H1 (cell line): ENCODE measurements around the gene MAP3K1. TPM values are rescaled to one million over a fixed set of nuclear protein-coding genes. Genes with fewer than 3 reads are reported as not detected.

Experiments used
- CTCF ChIA-PET: fragments of 300-600 bp; sonication (Branson Sonifier 250); formaldehyde crosslinking; loops from one replicate; lab custom pipeline; 2021; ENCODE audit not compliant: partially characterized antibody; lab: Charles Lee
- POLR2A ChIA-PET: fragments of 300-600 bp; sonication (Branson Sonifier 250); formaldehyde crosslinking; loops from one replicate; lab custom pipeline; 2021; ENCODE audit warnings: inconsistent platforms; ENCODE audit not compliant: partially characterized antibody; lab: Charles Lee
- DNase-seq, 2 experiments: peaks; one replicate each; pipeline versions ENCODE4 v3.0.0 to v3.0.0-alpha.2; 2010 to 2022; ENCODE audit warnings: low spot score in 2 of 2, low read depth in 1 of 2, mixed read lengths in 1 of 2
- FAIRE-seq: peaks from 2 replicates; lab custom pipeline; 2011; peaks lifted over from hg19 to GRCh38; lab: Jason Lieb, UNC
- H2AFZ ChIP-seq: 2 replicates; pipeline ENCODE4 v1.8.1; 2012; ENCODE audit warnings: low read length, inconsistent platforms
- H2AK5ac ChIP-seq: 2 replicates; pipeline ENCODE4 v1.6.1; 2013; ENCODE audit warnings: low read depth, low read length
- H2BK120ac ChIP-seq: replicated peaks from 2 replicates; pipeline ENCODE3; 2013; ENCODE audit warnings: low read depth, low read length, inconsistent platforms
- H2BK12ac ChIP-seq: 2 replicates; pipeline ENCODE4 v1.6.1; 2013; ENCODE audit warnings: low read depth, low read length
- H2BK15ac ChIP-seq: 2 replicates; pipeline ENCODE4 v1.6.1; 2013; ENCODE audit warnings: low read length
- H2BK20ac ChIP-seq: 2 replicates; pipeline ENCODE4 v1.6.1; 2013; ENCODE audit warnings: low read length
- H2BK5ac ChIP-seq: 2 replicates; pipeline ENCODE4 v1.6.1; 2013; ENCODE audit warnings: low read depth, low read length
- H3K14ac ChIP-seq: 2 replicates; pipeline ENCODE4 v1.6.1; 2013; ENCODE audit warnings: inconsistent platforms; ENCODE audit not compliant: insufficient read length
- H3K18ac ChIP-seq: 2 replicates; pipeline ENCODE4 v1.6.1; 2013; ENCODE audit warnings: low read length; ENCODE audit errors: extremely low read depth
- H3K23ac ChIP-seq: 2 replicates; pipeline ENCODE4 v1.6.1; 2013; ENCODE audit warnings: inconsistent platforms; ENCODE audit not compliant: insufficient read length
- H3K23me2 ChIP-seq: 2 replicates; pipeline ENCODE4 v1.6.1; 2013; ENCODE audit warnings: low read depth, low read length
- H3K27ac ChIP-seq: 2 replicates; pipeline ENCODE4 v1.6.1; 2011; ENCODE audit warnings: low read depth, low read length, inconsistent platforms
- H3K27me3 ChIP-seq, 4 experiments: replicated peaks in 1 of 4; 1 replicate in 1 of 4; 2 replicates in 3 of 4; pipeline versions ENCODE4 v1.6.1 to v1.8.1; 2011 to 2013; ENCODE audit warnings: low read length in 3 of 4, mild to moderate bottlenecking in 3 of 4, inconsistent platforms in 2 of 4, mixed read lengths in 2 of 4, moderate library complexity in 1 of 4; ENCODE audit not compliant: control insufficient read depth in 3 of 4, insufficient read depth in 3 of 4; ENCODE audit errors: extremely low read depth in 1 of 4
- H3K36me3 ChIP-seq, 4 experiments: 2 replicates each; pipeline versions ENCODE4 v1.6.1 to v1.8.1; 2011 to 2013; ENCODE audit warnings: mild to moderate bottlenecking in 4 of 4, low read length in 3 of 4, moderate library complexity in 2 of 4, control low read depth in 1 of 4, inconsistent platforms in 1 of 4; ENCODE audit not compliant: insufficient read depth in 4 of 4, control insufficient read depth in 2 of 4
- H3K4ac ChIP-seq: replicated peaks from 2 replicates; pipeline ENCODE3; 2013; ENCODE audit warnings: low read length, low read depth, mixed read lengths, inconsistent platforms; ENCODE audit not compliant: insufficient read length
- H3K4me1 ChIP-seq, 4 experiments: replicated peaks in 1 of 4; 1 replicate in 1 of 4; 2 replicates in 3 of 4; pipeline versions ENCODE4 v1.6.1 to v1.8.1; 2011 to 2013; ENCODE audit warnings: low read length in 3 of 4, inconsistent platforms in 2 of 4, mixed read lengths in 1 of 4; ENCODE audit not compliant: insufficient read depth in 4 of 4, control insufficient read depth in 3 of 4
- H3K4me2 ChIP-seq, 2 experiments: 2 replicates each; pipeline versions ENCODE4 v1.6.1 to v1.8.1; 2011 to 2013; ENCODE audit warnings: low read depth in 2 of 2, low read length in 2 of 2, control low read depth in 1 of 2, inconsistent platforms in 1 of 2, mild to moderate bottlenecking in 1 of 2; ENCODE audit not compliant: insufficient read depth in 1 of 2
- H3K4me3 ChIP-seq, 4 experiments: fragments of 200-600, 300-600 bp in 1 of 4; sonication (generic), shearing (Covaris generic), sonication (Bioruptor Twin) in 1 of 4; 2 replicates each; pipeline versions ENCODE4 v1.5.1 to v1.8.1; 2011 to 2016; ENCODE audit warnings: low read length in 4 of 4, low read depth in 3 of 4, control low read depth in 2 of 4, inconsistent platforms in 2 of 4, mild to moderate bottlenecking in 2 of 4, mixed read lengths in 1 of 4, moderate library complexity in 1 of 4; ENCODE audit not compliant: insufficient read depth in 2 of 4; ENCODE audit errors: extremely low read depth in 1 of 4
- H3K56ac ChIP-seq: replicated peaks from 2 replicates; pipeline ENCODE3; 2013; ENCODE audit warnings: low read depth, mild to moderate bottlenecking, mixed read lengths, low read length, inconsistent platforms; ENCODE audit not compliant: insufficient read length
- H3K79me1 ChIP-seq: 2 replicates; pipeline ENCODE4 v1.6.1; 2013; ENCODE audit warnings: low read depth, low read length, control low read depth
- H3K79me2 ChIP-seq, 2 experiments: 2 replicates each; pipeline versions ENCODE4 v1.6.1 to v1.8.1; 2012 to 2013; ENCODE audit warnings: low read length in 2 of 2, mild to moderate bottlenecking in 2 of 2, inconsistent platforms in 1 of 2; ENCODE audit not compliant: insufficient read depth in 2 of 2, control insufficient read depth in 1 of 2
- H3K9ac ChIP-seq, 4 experiments: replicated peaks in 1 of 4; 1 replicate in 1 of 4; 2 replicates in 3 of 4; pipeline versions ENCODE4 v1.6.1 to v1.8.1; 2011 to 2013; ENCODE audit warnings: low read depth in 3 of 4, low read length in 3 of 4, control low read depth in 2 of 4, mild to moderate bottlenecking in 2 of 4, moderate library complexity in 2 of 4, inconsistent platforms in 1 of 4; ENCODE audit errors: extremely low read depth in 1 of 4
- H3K9me3 ChIP-seq, 2 experiments: 2 replicates each; pipeline versions ENCODE4 v1.6.1 to v1.8.1; 2012 to 2013; ENCODE audit warnings: mild to moderate bottlenecking in 2 of 2, moderate library complexity in 2 of 2, control low read depth in 1 of 2, inconsistent platforms in 1 of 2, low read depth in 1 of 2, low read length in 1 of 2, mixed read lengths in 1 of 2; ENCODE audit not compliant: insufficient read depth in 2 of 2
- H4K20me1 ChIP-seq, 2 experiments: replicated peaks in 1 of 2; 2 replicates each; pipeline versions ENCODE3 to v1.8.1; 2011 to 2013; ENCODE audit warnings: inconsistent platforms in 2 of 2, low read length in 2 of 2, mild to moderate bottlenecking in 1 of 2; ENCODE audit not compliant: insufficient read depth in 2 of 2, control insufficient read depth in 1 of 2
- H4K5ac ChIP-seq: 2 replicates; pipeline ENCODE4 v1.6.1; 2013; ENCODE audit warnings: low read length, low read depth, mixed read lengths, inconsistent platforms; ENCODE audit not compliant: insufficient read length
- H4K8ac ChIP-seq: 2 replicates; pipeline ENCODE4 v1.8.0; 2013; ENCODE audit warnings: mild to moderate bottlenecking, moderate library complexity, low read length, inconsistent platforms; ENCODE audit not compliant: insufficient read depth; ENCODE audit errors: extremely low read depth
- H4K91ac ChIP-seq: replicated peaks from 2 replicates; pipeline ENCODE3; 2013; ENCODE audit warnings: low read length, mixed read lengths, inconsistent platforms; ENCODE audit not compliant: insufficient read length
- WGBS, 2 experiments: shearing (Covaris generic) in 1 of 2; methylation state at CpG; one replicate each; pipeline versions ENCODE4 v1.1.6 to v1.1.7; 2013 to 2015; ENCODE audit warnings: low lambda C conversion rate in 2 of 2, mixed read lengths in 2 of 2, inconsistent platforms in 1 of 2, low coverage in 1 of 2, missing lambda C conversion rate in 1 of 2; ENCODE audit not compliant: insufficient replicate concordance in 2 of 2, insufficient coverage in 1 of 2, insufficient read length in 1 of 2; ENCODE audit errors: extremely low coverage in 1 of 2, missing lambda C conversion rate in 1 of 2; 5-methylcytosine and 5-hydroxymethylcytosine counted together
- polyA plus RNA-seq, 7 experiments: library from polyadenylated mRNA; depleted of rRNA in 3 of 7; stranded (reverse) in 5 of 7; unstranded in 2 of 7; fragments of >200 nt in 5 of 7; fragments of 200-250 nt in 2 of 7; gene quantifications; 1 replicate in 5 of 7; 2 replicates in 1 of 7; 4 replicates in 1 of 7; pipeline versions ENCODE4 v1.2.1 to v1.2.3, GENCODE V29; 2011 to 2013; ENCODE audit warnings: missing spikeins in 2 of 7, mixed read lengths in 2 of 7
- total RNA-seq: library from RNA; stranded (reverse); fragmentation: NEBNext Ultra II Directional; extraction: Animal tissue kit (Norgen Biotek cat#: 25700); gene quantifications from 2 replicates; pipeline ENCODE4 v1.2.1, GENCODE V29; 2021
- TF ChIP-seq, protein P1 (sequence below): IDR thresholded peaks from 2 replicates; pipeline ENCODE4 v1.6.1; 2012; ENCODE audit warnings: low read length, inconsistent platforms

MAP3K1 gene
- total and polyA plus RNA-seq, 2 of the 8 experiments (the other 6 are each of a cell fraction or from before 2014, with no cell fraction given), result 3.9 to 11.8 TPM

DNA sequence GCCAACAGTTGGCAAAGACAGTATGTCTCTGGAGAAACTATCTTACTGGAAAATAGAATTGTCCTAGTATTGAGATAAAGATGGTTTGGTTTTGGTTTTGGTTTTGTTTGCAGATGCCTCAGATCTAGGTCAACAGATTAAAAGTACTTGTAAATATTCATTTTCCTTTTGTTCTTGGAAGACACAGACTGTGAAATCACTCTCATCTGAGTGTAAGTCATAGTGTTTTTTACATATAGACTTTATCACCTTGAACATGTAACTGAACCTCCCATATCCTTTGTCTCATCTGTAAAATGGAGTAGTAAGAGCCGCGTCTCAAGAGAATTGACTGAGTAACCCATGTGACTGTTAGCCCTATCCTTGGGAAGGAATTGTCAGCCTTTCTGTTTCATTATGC lies 34.3 kb downstream of the MAP3K1 start:
- POLR2A ChIA-PET, result no interaction called here
- TF ChIP-seq, protein P1, sequence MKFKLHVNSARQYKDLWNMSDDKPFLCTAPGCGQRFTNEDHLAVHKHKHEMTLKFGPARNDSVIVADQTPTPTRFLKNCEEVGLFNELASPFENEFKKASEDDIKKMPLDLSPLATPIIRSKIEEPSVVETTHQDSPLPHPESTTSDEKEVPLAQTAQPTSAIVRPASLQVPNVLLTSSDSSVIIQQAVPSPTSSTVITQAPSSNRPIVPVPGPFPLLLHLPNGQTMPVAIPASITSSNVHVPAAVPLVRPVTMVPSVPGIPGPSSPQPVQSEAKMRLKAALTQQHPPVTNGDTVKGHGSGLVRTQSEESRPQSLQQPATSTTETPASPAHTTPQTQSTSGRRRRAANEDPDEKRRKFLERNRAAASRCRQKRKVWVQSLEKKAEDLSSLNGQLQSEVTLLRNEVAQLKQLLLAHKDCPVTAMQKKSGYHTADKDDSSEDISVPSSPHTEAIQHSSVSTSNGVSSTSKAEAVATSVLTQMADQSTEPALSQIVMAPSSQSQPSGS, result no peak
- TF ChIP-seq, all 59 proteins: peak for 0
- H4K91ac ChIP-seq, result no peak overlapping the region
- no peaks in the 10 kb centered on the region for H3K23me2 ChIP-seq
- WGBS, 2 experiments, result 100% methylated on average over 2 of the region's 2 CpGs; no CpG with 5 or more reads in 1 of the 2 experiments
- H3K56ac ChIP-seq, result no peak overlapping the region
- H3K4me1 ChIP-seq, result peaks cover 0 to 9% (median 4%) of the 10 kb centered on the region in 4 experiments; a peak in 4 of 7 replicates
- DNase-seq (no peak), FAIRE-seq (no peak)
- H3K9ac ChIP-seq, result no peak overlapping the region
- H2BK12ac ChIP-seq, result no peak overlapping the region
- H3K27ac ChIP-seq, result no peak overlapping the region
- H3K18ac ChIP-seq, result no peak overlapping the region
- no peaks in the 10 kb centered on the region for H3K36me3 ChIP-seq
- no peak overlapping the region for H2AFZ ChIP-seq
- no peak overlapping the region for H3K14ac ChIP-seq
- no peak overlapping the region for H3K4me2 ChIP-seq
- no peak overlapping the region for H2BK15ac ChIP-seq
- H3K9me3 ChIP-seq, result no peaks in the 10 kb centered on the region
- no peak overlapping the region for H2BK5ac ChIP-seq
- no peak overlapping the region for H4K8ac ChIP-seq
- no peaks in the 10 kb centered on the region for H3K27me3 ChIP-seq
- H2BK20ac ChIP-seq, result no peak overlapping the region
- H4K20me1 ChIP-seq, result no peaks in the 10 kb centered on the region
- CTCF ChIA-PET, result interaction anchor here (0.5 to 1.0 kb wide), 3 partner anchors 23 to 430 kb away, joined by 3 to 5 read pairs (median 3); no protein-coding TSS in a partner anchor
- H3K79me1 ChIP-seq, result no peaks in the 10 kb centered on the region
- H3K23ac ChIP-seq, result no peak overlapping the region
- no peak overlapping the region for H3K4ac ChIP-seq
- peaks cover 0 to 68% of the 10 kb centered on the region in 2 experiments; a peak in 2 of 4 replicates for H3K79me2 ChIP-seq
- no peak overlapping the region for H3K4me3 ChIP-seq
- H4K5ac ChIP-seq, result no peak overlapping the region
- no peak overlapping the region for H2BK120ac ChIP-seq
- H2AK5ac ChIP-seq, result no peak overlapping the region
